SU-DHL-6 (cell line): ENCODE data around the gene TIPRL.
"Not testable (repeated sequence)": the region's sequence is repeated elsewhere in the genome, so short reads cannot be mapped to it uniquely, and the experiment has no call there.

ENCODE experiments used
- H2AFZ ChIP-seq: fragments of 200-600 bp; sonication (generic); 2 replicates; pipeline ENCODE4 v1.6.1; 2014; ENCODE audit warnings: low read depth, mild to moderate bottlenecking, moderate library complexity, mixed read lengths, antibody characterized with exemption, low read length; ENCODE audit not compliant: severe bottlenecking
- H3F3A ChIP-seq: fragments of 200-600 bp; shearing (Covaris generic); 2 replicates; pipeline ENCODE4 v1.6.0; 2016; ENCODE audit warnings: antibody characterized with exemption, mild to moderate bottlenecking; ENCODE audit not compliant: insufficient read depth
- H3K27ac ChIP-seq: fragments of 200-600 bp; sonication (generic); 2 replicates; pipeline ENCODE4 v1.5.1; 2016; ENCODE audit warnings: low read depth, mild to moderate bottlenecking, low read length, moderate library complexity, mixed read lengths
- H3K27me3 ChIP-seq: fragments of 200-600 bp; sonication (generic), shearing (Covaris generic); 2 replicates; pipeline ENCODE4 v1.6.0; 2014; ENCODE audit warnings: mild to moderate bottlenecking, low read length
- H3K36me3 ChIP-seq: fragments of 200-600 bp; sonication (generic); 2 replicates; pipeline ENCODE4 v1.6.1; 2014; ENCODE audit warnings: mild to moderate bottlenecking, low read length, mixed read lengths
- H3K4me2 ChIP-seq: fragments of 300-600, 200-600 bp; shearing (Covaris generic), sonication (generic); 2 replicates; pipeline ENCODE4 v1.6.0; 2014; ENCODE audit warnings: low read length, low read depth, mild to moderate bottlenecking; ENCODE audit not compliant: poor library complexity, severe bottlenecking
- H3K4me3 ChIP-seq: fragments of 200-600 bp; sonication (generic); 2 replicates; pipeline ENCODE4 v1.5.1; 2014; ENCODE audit warnings: antibody characterized with exemption, low read length, mild to moderate bottlenecking, mixed read lengths; ENCODE audit not compliant: insufficient read depth, poor library complexity, severe bottlenecking
- H3K79me2 ChIP-seq: fragments of 200-600 bp; sonication (generic); 2 replicates; pipeline ENCODE4 v1.6.1; 2014; ENCODE audit warnings: mild to moderate bottlenecking, low read length, moderate library complexity; ENCODE audit not compliant: insufficient read depth
- H3K9ac ChIP-seq: fragments of 200-600 bp; sonication (generic); 2 replicates; pipeline ENCODE4 v1.7.0; 2014; ENCODE audit warnings: mild to moderate bottlenecking, low read length
- H3K9me2 ChIP-seq: fragments of 200-600 bp; sonication (generic); replicated peaks from 2 replicates; pipeline ENCODE4 v1.6.1; 2014; ENCODE audit warnings: low read length; ENCODE audit not compliant: insufficient read depth
- H3K9me3 ChIP-seq: fragments of 200-600 bp; sonication (generic); 2 replicates; pipeline ENCODE4 v1.6.1; 2014; ENCODE audit warnings: low read length, mixed read lengths; ENCODE audit not compliant: insufficient read depth
- H4K20me1 ChIP-seq: fragments of 200-600 bp; sonication (generic); 2 replicates; pipeline ENCODE4 v1.6.1; 2014; ENCODE audit warnings: low read depth, mild to moderate bottlenecking, antibody characterized with exemption, low read length, moderate library complexity, mixed read lengths
- EZH2phosphoT487 ChIP-seq: fragments of 200-600 bp; sonication (generic), shearing (Covaris generic); conservative IDR thresholded peaks from 2 replicates; pipeline ENCODE4 v1.6.1; 2018; ENCODE audit warnings: mild to moderate bottlenecking, antibody characterized with exemption, low read length, moderate library complexity, mixed read lengths
- TF ChIP-seq, protein P1 (sequence below): fragments of 200-600 bp; sonication (generic); IDR thresholded peaks from one replicate; pipeline ENCODE4 v1.5.1; 2017; ENCODE audit warnings: antibody characterized with exemption, mild to moderate bottlenecking, low read length, moderate library complexity; ENCODE audit not compliant: insufficient read depth, poor library complexity, severe bottlenecking

Gene TIPRL

DNA sequence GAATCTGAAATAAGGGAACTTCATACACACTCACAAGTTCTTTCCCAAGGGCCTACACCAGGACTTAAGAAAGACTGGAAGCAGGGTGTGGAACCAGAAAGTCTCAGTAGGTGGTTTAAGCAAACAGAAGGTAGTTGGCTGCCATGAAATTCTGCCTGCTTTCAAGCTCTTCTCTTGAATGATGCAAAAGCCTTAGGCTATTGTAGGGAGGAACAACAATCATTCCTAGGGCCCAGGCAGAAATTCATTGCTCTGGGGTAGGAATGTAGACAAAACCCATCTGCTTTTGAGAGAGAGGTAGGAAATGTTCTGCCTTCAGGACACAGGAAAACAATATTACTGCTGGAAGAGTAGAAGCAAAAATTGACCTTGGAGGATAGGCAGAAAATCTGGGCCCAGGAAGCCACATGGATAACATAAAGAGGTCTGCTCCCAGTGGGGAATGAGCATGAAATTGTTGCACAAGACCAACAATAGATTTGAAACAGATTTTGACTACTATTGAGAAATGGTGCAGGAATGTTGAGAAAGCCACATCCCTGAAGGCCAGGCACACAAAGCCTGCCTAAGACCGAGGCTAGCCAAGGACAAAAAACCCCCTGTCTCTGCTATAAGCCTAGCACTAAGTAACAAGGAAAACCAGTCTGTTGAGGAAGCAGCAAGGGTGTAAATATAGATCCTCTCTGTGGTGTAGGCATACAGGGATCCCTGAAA lies 24.3 kb downstream of the TIPRL start:
- Histone ChIP-seq H3K4me2 (no peak overlapping the region), H3K36me3 (peaks cover 31% of the 10 kb centered on the region; the same call in 1 of the 2 replicates), H3K9me2 (no peaks in the 10 kb centered on the region), H2AFZ (no peak overlapping the region), H3F3A (no peaks in the 10 kb centered on the region), H3K9ac (no peak overlapping the region), H3K9me3 (no peaks in the 10 kb centered on the region), H3K27me3 (no peaks in the 10 kb centered on the region), H3K27ac (no peak overlapping the region), H4K20me1 (no peaks in the 10 kb centered on the region), H3K4me3 (no peak overlapping the region), H3K79me2 (no peaks in the 10 kb centered on the region)
- TF ChIP-seq, protein P1, sequence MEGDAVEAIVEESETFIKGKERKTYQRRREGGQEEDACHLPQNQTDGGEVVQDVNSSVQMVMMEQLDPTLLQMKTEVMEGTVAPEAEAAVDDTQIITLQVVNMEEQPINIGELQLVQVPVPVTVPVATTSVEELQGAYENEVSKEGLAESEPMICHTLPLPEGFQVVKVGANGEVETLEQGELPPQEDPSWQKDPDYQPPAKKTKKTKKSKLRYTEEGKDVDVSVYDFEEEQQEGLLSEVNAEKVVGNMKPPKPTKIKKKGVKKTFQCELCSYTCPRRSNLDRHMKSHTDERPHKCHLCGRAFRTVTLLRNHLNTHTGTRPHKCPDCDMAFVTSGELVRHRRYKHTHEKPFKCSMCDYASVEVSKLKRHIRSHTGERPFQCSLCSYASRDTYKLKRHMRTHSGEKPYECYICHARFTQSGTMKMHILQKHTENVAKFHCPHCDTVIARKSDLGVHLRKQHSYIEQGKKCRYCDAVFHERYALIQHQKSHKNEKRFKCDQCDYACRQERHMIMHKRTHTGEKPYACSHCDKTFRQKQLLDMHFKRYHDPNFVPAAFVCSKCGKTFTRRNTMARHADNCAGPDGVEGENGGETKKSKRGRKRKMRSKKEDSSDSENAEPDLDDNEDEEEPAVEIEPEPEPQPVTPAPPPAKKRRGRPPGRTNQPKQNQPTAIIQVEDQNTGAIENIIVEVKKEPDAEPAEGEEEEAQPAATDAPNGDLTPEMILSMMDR = no peak
- TF ChIP-seq EZH2phosphoT487 = no peak

DNA sequence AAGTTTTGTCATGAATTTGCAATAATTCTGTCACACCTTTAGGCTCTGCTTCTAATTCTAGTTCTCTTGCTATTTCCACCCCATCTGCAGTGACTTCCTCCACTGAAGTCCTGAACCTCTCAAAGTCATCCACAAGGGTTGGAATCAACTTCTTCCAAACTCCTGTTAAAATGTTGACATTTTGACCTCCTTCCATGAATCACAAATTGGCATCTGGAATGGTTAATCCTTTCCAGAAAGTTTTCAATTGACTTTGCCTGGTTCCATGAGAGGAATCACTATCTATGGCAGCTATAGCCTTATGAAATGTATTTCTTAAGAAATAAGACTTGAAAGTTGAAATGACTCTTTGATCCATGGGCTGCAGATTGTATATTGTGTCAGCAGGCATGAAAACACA lies 27.3 kb downstream of the TIPRL start:
- H2AFZ ChIP-seq = no peak overlapping the region
- H3K4me2 ChIP-seq = no peak overlapping the region
- H3K9me2 ChIP-seq = no peaks in the 10 kb centered on the region
- no peak overlapping the region for H3K4me3 ChIP-seq
- no peaks in the 10 kb centered on the region for H3K79me2 ChIP-seq
- no peaks in the 10 kb centered on the region for H4K20me1 ChIP-seq
- no peak overlapping the region for H3K9ac ChIP-seq
- H3F3A ChIP-seq = no peaks in the 10 kb centered on the region
- 0 out of 2 replicates have a peak, but pooled peaks cover 6% of the 10 kb centered on the region for H3K36me3 ChIP-seq
- TF ChIP-seq EZH2phosphoT487 = no peak
- TF ChIP-seq, protein P1 = no peak
- H3K27me3 ChIP-seq = no peaks in the 10 kb centered on the region
- H3K9me3 ChIP-seq = no peaks in the 10 kb centered on the region
- H3K27ac ChIP-seq = no peak overlapping the region

DNA sequence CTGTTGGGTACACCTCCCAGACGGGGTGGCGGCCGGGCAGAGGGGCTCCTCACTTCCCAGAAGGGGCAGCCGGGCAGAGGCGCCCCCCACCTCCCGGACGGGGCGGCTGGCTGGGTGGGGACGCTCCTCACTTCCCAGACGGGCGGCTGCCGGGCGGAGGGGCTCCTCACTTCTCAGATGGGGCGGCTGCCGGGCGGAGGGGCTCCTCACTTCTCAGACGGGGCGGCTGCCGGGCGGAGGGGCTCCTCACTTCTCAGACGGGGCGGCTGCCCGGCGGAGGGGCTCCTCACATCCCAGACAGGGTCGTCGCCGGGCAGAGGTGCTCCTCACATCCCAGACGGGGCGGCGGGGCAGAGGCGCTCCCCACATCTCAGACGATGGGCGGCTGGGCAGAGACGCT lies 28.9 kb downstream of the TIPRL start:
- not testable (repeated sequence) for H3K9ac ChIP-seq, H3K9me3 ChIP-seq, H3K36me3 ChIP-seq, H2AFZ ChIP-seq, H3K4me2 ChIP-seq, H4K20me1 ChIP-seq, H3K79me2 ChIP-seq, H3K9me2 ChIP-seq, H3K27ac ChIP-seq, H3K27me3 ChIP-seq, H3F3A ChIP-seq, H3K4me3 ChIP-seq

DNA sequence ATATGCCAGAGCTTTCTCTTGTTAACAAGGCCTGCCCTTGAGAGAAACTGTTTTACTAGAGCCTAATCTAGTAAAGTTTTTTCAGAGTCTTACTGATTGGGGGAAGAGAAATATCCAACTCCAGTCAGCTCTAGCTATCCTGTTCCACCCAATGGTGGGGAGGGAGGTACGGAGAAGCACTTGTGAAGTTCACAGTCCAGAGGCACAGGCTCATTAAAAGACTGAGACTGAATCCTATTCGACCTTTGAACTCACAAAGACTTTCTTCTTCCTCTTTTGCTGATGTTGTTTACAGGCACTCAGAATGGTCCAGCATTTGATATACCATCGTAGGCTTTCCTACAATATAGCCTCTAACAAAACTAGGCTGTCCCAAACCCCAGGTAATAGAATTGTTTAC lies 31.6 kb downstream of the TIPRL start:
- no peaks in the 10 kb centered on the region for H3K79me2 ChIP-seq
- TF ChIP-seq EZH2phosphoT487 = no peak
- TF ChIP-seq, protein P1 = no peak
- H3K27me3 ChIP-seq = no peaks in the 10 kb centered on the region
- H3K4me3 ChIP-seq = no peak overlapping the region
- no peaks in the 10 kb centered on the region for H4K20me1 ChIP-seq
- H3K9ac ChIP-seq = no peak overlapping the region
- no peak overlapping the region for H3K27ac ChIP-seq
- H3F3A ChIP-seq = no peaks in the 10 kb centered on the region
- H3K9me3 ChIP-seq = no peaks in the 10 kb centered on the region
- no peaks in the 10 kb centered on the region for H3K36me3 ChIP-seq
- no peak overlapping the region for H2AFZ ChIP-seq
- no peaks in the 10 kb centered on the region for H3K9me2 ChIP-seq
- H3K4me2 ChIP-seq = no peak overlapping the region
